Smooth muscle cell (in vitro differentiated cells): ENCODE data around the gene ATXN2L. TPM values are rescaled to one million over a fixed set of nuclear protein-coding genes. Genes with fewer than 3 reads are reported as not detected.
A peak's percentile ranks its signal among the peaks of the same experiment; 100 is the strongest.
"Not testable (repeated sequence)": the region's sequence is repeated elsewhere in the genome, so short reads cannot be mapped to it uniquely, and the experiment has no call there.

Experiments
- DNase-seq: peaks from one replicate; lab custom pipeline; 2025; ENCODE audit not compliant: unreplicated experiment; lab: John Stamatoyannopoulos, UW
- H2AFZ ChIP-seq: fragments of 200-600 bp; sonication (generic); 2 replicates; pipeline ENCODE4 v1.6.0; 2016; ENCODE audit warnings: antibody characterized with exemption, low read depth, mild to moderate bottlenecking
- H3F3A ChIP-seq: fragments of 200-600 bp; sonication (generic); 2 replicates; pipeline ENCODE4 v1.6.0; 2017; ENCODE audit warnings: antibody characterized with exemption, low read depth
- H3K27ac ChIP-seq: fragments of 200-600 bp; sonication (generic); 2 replicates; pipeline ENCODE4 v1.5.1; 2016; ENCODE audit warnings: low read depth, mild to moderate bottlenecking
- H3K27me3 ChIP-seq: fragments of 200-600 bp; sonication (generic); 2 replicates; pipeline ENCODE4 v1.6.1; 2016; ENCODE audit warnings: low read depth, mild to moderate bottlenecking
- H3K36me3 ChIP-seq: fragments of 200-600 bp; sonication (generic); 2 replicates; pipeline ENCODE4 v1.5.1; 2016; ENCODE audit warnings: low read depth
- H3K4me1 ChIP-seq: fragments of 200-600 bp; sonication (generic); 2 replicates; pipeline ENCODE4 v1.5.1; 2016; ENCODE audit warnings: low read depth
- H3K4me2 ChIP-seq: fragments of 200-600 bp; sonication (generic); 2 replicates; pipeline ENCODE4 v1.6.0; 2016; ENCODE audit warnings: mild to moderate bottlenecking
- H3K4me3 ChIP-seq: fragments of 200-600 bp; sonication (generic); 2 replicates; pipeline ENCODE4 v1.5.1; 2016; ENCODE audit warnings: mild to moderate bottlenecking
- H3K79me2 ChIP-seq: fragments of 200-600 bp; sonication (generic); 2 replicates; pipeline ENCODE4 v1.6.0; 2016; ENCODE audit warnings: low read depth, mild to moderate bottlenecking
- H3K9ac ChIP-seq: fragments of 200-600 bp; sonication (generic); 2 replicates; pipeline ENCODE4 v1.6.0; 2016; ENCODE audit warnings: low read depth
- H3K9me3 ChIP-seq: fragments of 200-600 bp; sonication (generic); replicated peaks from 2 replicates; pipeline ENCODE4 v1.5.1; 2016; ENCODE audit warnings: low read depth
- H4K20me1 ChIP-seq: fragments of 200-600 bp; sonication (generic); 2 replicates; pipeline ENCODE4 v1.6.0; 2016; ENCODE audit warnings: low read depth
- WGBS: methylation state at CpG from one replicate; pipeline ENCODE4 v1.1.7; 2016; ENCODE audit warnings: low lambda C conversion rate; 5-methylcytosine and 5-hydroxymethylcytosine counted together
- polyA plus RNA-seq: library from polyadenylated mRNA; unstranded; fragments of >200 nt; fragmentation: Nextera tagmentation; extraction: Ambion mirVana; gene quantifications from 2 replicates; pipeline ENCODE4 v1.2.1, GENCODE V29; 2016
- total RNA-seq: library from RNA; depleted of rRNA; stranded (reverse); fragments of >200 nt; gene quantifications from 2 replicates; pipeline ENCODE4 v1.2.3, GENCODE V29; 2014
- TF ChIP-seq, protein P1 (sequence below): fragments of 200-600 bp; sonication (generic); IDR thresholded peaks from 2 replicates; pipeline ENCODE4 v1.5.1; 2017; ENCODE audit warnings: borderline replicate concordance, mild to moderate bottlenecking, antibody characterized with exemption; ENCODE audit not compliant: insufficient read depth, poor library complexity, severe bottlenecking

Gene ATXN2L
- total and polyA plus RNA-seq, 2 experiments from 2014 or later: 89.3 to 93.3 TPM

DNA sequence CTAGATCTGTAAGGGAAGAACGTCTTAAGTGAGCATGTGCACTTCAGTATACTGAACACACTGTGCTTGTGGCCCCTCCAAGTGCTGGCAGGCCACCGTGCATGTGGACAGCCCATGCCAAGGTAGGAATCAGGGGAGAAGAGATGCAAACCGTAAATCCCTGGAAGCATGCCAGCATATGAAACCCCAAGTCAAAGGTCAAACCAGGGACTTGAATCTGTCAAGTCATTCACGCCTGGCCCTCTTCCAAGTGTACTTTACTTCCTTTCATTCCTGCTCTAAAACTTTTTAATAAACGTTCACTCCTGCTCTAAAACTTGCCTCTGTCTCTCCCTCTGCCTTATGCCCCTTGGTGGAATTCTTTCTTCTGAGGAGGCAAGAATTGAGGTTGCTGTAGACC, 2.8 kb upstream of the ATXN2L start:
- 97% methylated on average over 5 of the region's 5 CpGs for WGBS
- H3K4me1 ChIP-seq: peaks cover 14% of the 10 kb centered on the region
- no peak overlapping the region for H2AFZ ChIP-seq
- H4K20me1 ChIP-seq: peaks cover 7% of the 10 kb centered on the region
- no peaks in the 10 kb centered on the region for H3K27me3 ChIP-seq
- H3K9ac ChIP-seq: no peak overlapping the region
- DNase-seq: no peak
- H3F3A ChIP-seq: peaks cover 5% of the 10 kb centered on the region
- H3K9me3 ChIP-seq: no peaks in the 10 kb centered on the region
- no peak overlapping the region for H3K4me2 ChIP-seq
- H3K27ac ChIP-seq: no peak overlapping the region
- H3K79me2 ChIP-seq: peaks cover 28% of the 10 kb centered on the region
- TF ChIP-seq, protein P1, sequence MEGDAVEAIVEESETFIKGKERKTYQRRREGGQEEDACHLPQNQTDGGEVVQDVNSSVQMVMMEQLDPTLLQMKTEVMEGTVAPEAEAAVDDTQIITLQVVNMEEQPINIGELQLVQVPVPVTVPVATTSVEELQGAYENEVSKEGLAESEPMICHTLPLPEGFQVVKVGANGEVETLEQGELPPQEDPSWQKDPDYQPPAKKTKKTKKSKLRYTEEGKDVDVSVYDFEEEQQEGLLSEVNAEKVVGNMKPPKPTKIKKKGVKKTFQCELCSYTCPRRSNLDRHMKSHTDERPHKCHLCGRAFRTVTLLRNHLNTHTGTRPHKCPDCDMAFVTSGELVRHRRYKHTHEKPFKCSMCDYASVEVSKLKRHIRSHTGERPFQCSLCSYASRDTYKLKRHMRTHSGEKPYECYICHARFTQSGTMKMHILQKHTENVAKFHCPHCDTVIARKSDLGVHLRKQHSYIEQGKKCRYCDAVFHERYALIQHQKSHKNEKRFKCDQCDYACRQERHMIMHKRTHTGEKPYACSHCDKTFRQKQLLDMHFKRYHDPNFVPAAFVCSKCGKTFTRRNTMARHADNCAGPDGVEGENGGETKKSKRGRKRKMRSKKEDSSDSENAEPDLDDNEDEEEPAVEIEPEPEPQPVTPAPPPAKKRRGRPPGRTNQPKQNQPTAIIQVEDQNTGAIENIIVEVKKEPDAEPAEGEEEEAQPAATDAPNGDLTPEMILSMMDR: no peak
- H3K4me3 ChIP-seq: no peak overlapping the region
- no peaks in the 10 kb centered on the region for H3K36me3 ChIP-seq

DNA sequence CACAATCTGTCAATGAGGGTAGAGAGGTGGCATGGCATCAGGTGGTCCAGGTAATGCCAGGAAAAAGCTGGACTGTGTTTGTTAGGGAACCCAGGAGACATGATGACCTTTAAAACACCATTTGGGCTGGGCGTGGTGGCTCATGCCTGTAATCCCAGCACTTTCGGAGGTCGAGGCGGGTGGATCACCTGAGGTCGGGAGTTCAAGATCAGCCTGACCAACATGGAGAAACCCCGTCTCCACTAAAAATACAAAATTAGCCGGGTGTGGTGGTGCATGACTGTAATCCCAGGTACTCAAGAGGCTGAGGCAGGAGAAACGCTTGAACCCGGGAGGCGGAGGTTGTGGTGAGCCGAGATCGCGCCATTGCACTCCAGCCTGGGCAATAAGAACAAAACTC, 2.3 kb upstream of the ATXN2L start:
- not testable (repeated sequence) for H3K9ac ChIP-seq, H3K4me3 ChIP-seq, H3K9me3 ChIP-seq, H3F3A ChIP-seq, H2AFZ ChIP-seq, H3K4me2 ChIP-seq, DNase-seq, H3K27me3 ChIP-seq, H3K36me3 ChIP-seq, H3K27ac ChIP-seq
- Histone ChIP-seq H3K79me2 (peaks cover 33% of the 10 kb centered on the region), H3K4me1 (peaks cover 18% of the 10 kb centered on the region), H4K20me1 (peaks cover 12% of the 10 kb centered on the region)
- WGBS: 99% methylated on average over 13 of the region's 13 CpGs

DNA sequence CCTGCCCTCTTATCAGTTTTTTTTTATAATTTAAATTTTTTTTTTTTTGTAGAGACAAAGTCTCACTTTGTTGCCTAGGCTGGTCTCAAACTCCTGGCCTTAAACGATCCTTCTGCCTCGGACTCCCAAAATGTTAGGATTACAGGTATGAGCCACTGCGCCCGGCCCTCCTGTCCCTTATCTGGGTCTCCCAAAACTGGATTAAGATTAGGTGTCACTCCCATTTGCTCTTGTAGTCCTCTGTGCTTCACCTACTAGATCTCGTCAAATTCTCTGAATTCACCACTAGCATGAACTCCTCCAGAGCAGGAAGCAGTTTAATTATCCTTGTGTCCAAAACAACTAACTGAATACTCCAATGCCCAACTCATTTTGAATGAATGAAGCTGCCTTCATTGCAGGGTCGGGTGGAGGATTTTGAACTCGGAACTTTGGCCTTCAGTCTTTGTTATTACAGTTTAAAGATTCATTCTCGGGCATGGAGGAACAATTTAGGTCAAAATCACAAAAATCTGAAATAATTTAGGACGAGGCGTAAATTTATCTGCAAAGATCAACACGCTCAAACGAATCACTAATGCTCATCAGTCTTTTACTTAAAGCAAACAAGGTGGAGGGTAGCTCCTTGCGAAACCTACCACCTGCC, 802 bp upstream of the ATXN2L start:
- no peaks in the 10 kb centered on the region for H3K9me3 ChIP-seq
- DNase-seq: no peak
- H3K4me2 ChIP-seq: peak overlapping the region; percentile 91
- peak overlapping the region; percentile 91 for H3K27ac ChIP-seq
- peaks cover 8% of the 10 kb centered on the region for H3K36me3 ChIP-seq
- whole genome bisulfite sequencing: 39% methylated on average over 13 of the region's 13 CpGs
- H3K27me3 ChIP-seq: no peaks in the 10 kb centered on the region
- H3K4me3 ChIP-seq: peak overlapping the region; percentile 100
- H2AFZ ChIP-seq: peak overlapping the region; percentile 93
- H3F3A ChIP-seq: peaks cover 5% of the 10 kb centered on the region
- peaks cover 48% of the 10 kb centered on the region for H3K79me2 ChIP-seq
- peak overlapping the region; percentile 93 for H3K9ac ChIP-seq
- TF ChIP-seq, protein P1: no peak
- H3K4me1 ChIP-seq: peaks cover 20% of the 10 kb centered on the region
- H4K20me1 ChIP-seq: peaks cover 26% of the 10 kb centered on the region

DNA sequence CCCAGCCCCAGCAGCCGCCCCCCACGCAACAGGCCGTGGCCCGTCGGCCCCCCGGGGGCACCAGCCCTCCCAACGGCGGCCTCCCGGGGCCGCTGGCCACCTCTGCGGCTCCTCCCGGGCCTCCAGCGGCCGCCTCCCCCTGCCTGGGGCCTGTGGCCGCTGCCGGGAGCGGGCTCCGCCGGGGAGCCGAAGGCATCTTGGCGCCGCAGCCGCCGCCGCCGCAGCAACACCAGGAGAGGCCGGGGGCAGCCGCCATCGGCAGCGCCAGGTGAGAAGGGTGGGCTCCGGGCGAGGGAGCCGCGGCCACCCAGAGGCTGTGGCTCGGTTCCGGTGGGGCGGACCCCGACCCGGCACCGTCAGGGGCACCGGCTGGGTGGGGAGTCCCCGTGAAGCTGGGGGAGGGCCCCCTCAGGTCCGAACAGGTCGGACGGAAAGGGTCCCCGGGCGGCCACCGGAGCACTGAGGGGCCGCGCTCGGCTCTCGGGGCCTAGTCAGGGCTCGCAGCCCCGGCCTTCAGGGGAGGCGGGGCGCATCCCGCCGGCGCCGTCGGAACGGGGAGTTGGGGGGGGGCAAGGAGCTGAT, 583 bp downstream of the ATXN2L start:
- 1% methylated on average over 41 of the region's 62 CpGs for WGBS
- Histone ChIP-seq H3K36me3 (peaks cover 8% of the 10 kb centered on the region), H3K27me3 (no peaks in the 10 kb centered on the region), H2AFZ (peak overlapping the region; percentile 76), H3K27ac (peak overlapping the region; percentile 91), H3K9ac (peak overlapping the region; percentile 93), H3K4me2 (peak overlapping the region; percentile 91), H3K79me2 (peaks cover 61% of the 10 kb centered on the region), H3K4me3 (peak overlapping the region; percentile 100), H3K9me3 (no peaks in the 10 kb centered on the region), H3F3A (peaks cover 9% of the 10 kb centered on the region), H3K4me1 (peaks cover 20% of the 10 kb centered on the region), H4K20me1 (peaks cover 39% of the 10 kb centered on the region)
- TF ChIP-seq, protein P1: no peak
- peak; percentile 57 for DNase-seq
